HG03060 (cell line): ENCODE results near the gene NRROS.
"Not testable (repeated sequence)": the region's sequence is repeated elsewhere in the genome, so short reads cannot be mapped to it uniquely, and the experiment has no call there.

Experiments used
- ATAC-seq: cut with Tn5 transposase; IDR thresholded peaks from one replicate; pipeline ENCODE4 v1.9.1; 2021; ENCODE audit warnings: low read depth, moderate number of reproducible peaks; ENCODE audit not compliant: unreplicated experiment

Gene NRROS

GRCh38 chr3:196639483-196640296 is at the start of gene NRROS:
TSS of gene NRROS (plus strand) at chr3:196639694. CDS start at chr3:196654540, 14,846 bp downstream.
- peak; percentile 24 for ATAC-seq

GRCh38 chr3:196590279-196590678 is 49.2 kb upstream of the NRROS start:
- ATAC-seq, result no peak

GRCh38 chr3:196596355-196596754 is 43.1 kb upstream of the NRROS start:
- ATAC-seq, result no peak

- ATAC-seq, result not testable (repeated sequence)
These were observed 41.3 kb upstream of the NRROS start for GRCh38 chr3:196597971-196598733.

GRCh38 chr3:196599734-196600128 is 39.8 kb upstream of the NRROS start:
- ATAC-seq, result no peak

GRCh38 chr3:196600359-196600758 is 39.1 kb upstream of the NRROS start:
- ATAC-seq, result no peak

GRCh38 chr3:196602673-196603072 is 36.8 kb upstream of the NRROS start:
- ATAC-seq, result no peak

GRCh38 chr3:196603683-196604082 is 35.8 kb upstream of the NRROS start:
- no peak for ATAC-seq

- ATAC-seq, result no peak
These were observed 34.9 kb upstream of the NRROS start for GRCh38 chr3:196604548-196604947.

GRCh38 chr3:196608693-196609092 is 30.8 kb upstream of the NRROS start:
- no peak for ATAC-seq

GRCh38 chr3:196609343-196609775 is 30.1 kb upstream of the NRROS start:
- ATAC-seq, result no peak

GRCh38 chr3:196609805-196610515 is 29.5 kb upstream of the NRROS start:
- ATAC-seq, result no peak

GRCh38 chr3:196611761-196612483 is 27.6 kb upstream of the NRROS start:
- no peak for ATAC-seq

- not testable (repeated sequence) for ATAC-seq
These were observed 24.3 kb upstream of the NRROS start for GRCh38 chr3:196615234-196615633.

- ATAC-seq, result no peak
These were observed 22.2 kb upstream of the NRROS start for GRCh38 chr3:196617256-196617655.

GRCh38 chr3:196619223-196619622 is 20.3 kb upstream of the NRROS start:
- no peak for ATAC-seq

GRCh38 chr3:196619627-196620026 is 19.9 kb upstream of the NRROS start:
- not testable (repeated sequence) for ATAC-seq

- ATAC-seq, result no peak
These were observed 19.3 kb upstream of the NRROS start for GRCh38 chr3:196620161-196620604.

- no peak for ATAC-seq
These were observed 18.8 kb upstream of the NRROS start for GRCh38 chr3:196620684-196621083.

- no peak for ATAC-seq
These were observed 17.9 kb upstream of the NRROS start for GRCh38 chr3:196621611-196622010.
